ENCODE measurements around the gene RAD51B.
"Not testable (repeated sequence)": the region's sequence is repeated elsewhere in the genome, so short reads cannot be mapped to it uniquely, and the experiment has no call there.

The RAD51B gene

DNA sequence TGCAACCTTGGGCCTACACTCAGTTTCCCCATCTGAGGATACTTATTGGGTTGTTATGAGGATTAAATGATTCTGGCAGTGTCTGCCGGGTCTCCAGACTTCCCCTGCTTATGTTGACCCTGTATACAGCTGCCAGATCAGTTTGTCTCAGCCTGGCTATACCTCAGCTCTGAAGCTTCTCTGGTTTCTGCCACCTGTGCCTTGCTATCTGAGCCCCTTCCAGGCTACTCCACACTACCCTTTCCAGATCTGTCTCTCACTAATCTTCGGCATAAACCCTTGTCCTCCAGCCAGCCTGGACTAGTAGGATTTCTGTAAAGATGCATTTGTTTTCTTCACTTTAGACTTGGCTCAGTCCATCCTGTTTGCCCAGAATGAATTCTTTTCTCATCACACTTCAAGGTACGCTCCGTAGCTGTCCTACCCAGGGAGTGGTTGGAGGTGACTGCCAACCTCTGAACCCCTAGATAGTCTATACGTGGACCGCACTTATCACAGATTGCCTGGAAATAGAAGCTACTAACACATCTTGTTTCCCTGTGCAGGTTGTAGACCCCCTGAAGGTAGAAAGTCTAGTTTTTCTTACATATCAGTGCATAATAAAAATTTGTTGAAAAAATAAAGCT lies 422.4 kb downstream of the RAD51B start:
- DNase-seq, result no peak

DNA sequence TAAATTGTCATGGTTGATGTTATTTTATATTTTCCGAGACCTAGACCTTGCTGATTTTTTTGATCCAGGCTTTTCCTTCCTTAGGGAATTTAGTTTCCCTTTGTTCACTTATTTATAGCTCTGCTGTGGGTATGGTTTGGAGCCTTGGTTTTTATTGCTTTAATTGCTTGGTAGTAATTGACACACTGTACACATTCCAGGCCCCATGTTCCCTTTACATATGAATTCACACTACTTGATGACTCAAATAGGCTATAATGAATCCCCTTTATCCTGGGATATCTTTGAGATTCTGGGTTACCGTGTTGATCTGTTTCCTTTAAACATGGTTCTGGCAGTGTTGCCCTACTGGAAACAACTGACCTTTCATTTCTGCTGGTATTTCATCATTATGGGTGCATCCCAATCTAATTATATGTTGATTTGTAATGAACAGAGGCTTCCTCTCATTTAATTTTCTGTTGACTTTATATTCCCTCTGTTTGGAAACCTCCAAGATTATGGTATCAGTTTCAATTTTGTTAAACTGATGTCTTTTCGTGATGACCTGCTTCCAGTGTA lies 424.0 kb downstream of the RAD51B start:
- DNase-seq, result no peak

GRCh38 chr14:68244262-68244980 lies 424.8 kb downstream of the RAD51B start:
- no peak for DNase-seq

DNA sequence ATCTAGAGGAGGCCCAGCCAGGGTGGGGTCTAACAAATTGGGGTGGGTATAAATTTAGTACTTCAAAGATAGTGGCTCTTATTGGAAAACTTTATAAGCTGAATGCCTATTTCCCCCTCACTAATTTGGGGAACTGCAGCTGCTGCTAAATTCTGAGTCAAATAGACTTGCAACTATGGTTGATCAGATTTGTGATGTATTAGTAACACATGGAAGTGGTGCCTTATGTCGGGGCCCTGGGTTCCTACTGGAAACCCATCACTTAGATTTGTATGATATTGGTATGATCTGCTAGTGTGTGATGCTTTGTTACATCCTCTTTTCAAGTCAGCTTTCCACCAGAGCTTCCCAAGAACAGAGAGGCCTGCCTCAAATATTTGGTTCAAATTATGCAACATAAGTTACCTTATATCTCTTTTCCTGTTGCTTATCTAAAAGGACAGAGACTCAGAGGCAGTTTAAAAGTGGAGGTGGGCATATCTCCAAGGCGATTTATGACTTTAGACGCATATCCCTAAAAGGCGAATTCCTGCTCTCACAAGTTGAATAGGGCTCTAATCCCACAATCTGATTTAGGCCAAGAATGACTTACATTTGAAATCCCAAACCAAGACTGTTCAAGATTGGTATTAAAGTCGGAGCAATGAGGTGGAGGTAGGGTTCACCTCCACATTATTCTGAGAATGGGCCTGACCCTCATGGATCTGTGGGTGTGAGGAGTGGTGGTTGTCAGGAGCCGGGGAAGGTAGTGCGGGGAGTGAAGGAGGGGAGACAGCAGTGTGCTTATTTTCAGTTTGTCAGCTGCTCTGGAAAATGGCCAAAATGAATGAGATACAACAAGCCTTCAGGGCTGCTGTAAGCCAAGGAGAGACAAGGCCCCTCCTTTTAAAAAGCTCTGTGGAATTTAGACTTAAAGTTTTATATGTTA lies 425.8 kb downstream of the RAD51B start:
- no peak for DNase-seq

GRCh38 chr14:68246074-68246785 lies 426.7 kb downstream of the RAD51B start:
- no peak for DNase-seq

GRCh38 chr14:68246786-68247105 lies 427.2 kb downstream of the RAD51B start:
- DNase-seq, result no peak

GRCh38 chr14:68247274-68247673 lies 427.7 kb downstream of the RAD51B start:
- DNase-seq, result no peak

DNA sequence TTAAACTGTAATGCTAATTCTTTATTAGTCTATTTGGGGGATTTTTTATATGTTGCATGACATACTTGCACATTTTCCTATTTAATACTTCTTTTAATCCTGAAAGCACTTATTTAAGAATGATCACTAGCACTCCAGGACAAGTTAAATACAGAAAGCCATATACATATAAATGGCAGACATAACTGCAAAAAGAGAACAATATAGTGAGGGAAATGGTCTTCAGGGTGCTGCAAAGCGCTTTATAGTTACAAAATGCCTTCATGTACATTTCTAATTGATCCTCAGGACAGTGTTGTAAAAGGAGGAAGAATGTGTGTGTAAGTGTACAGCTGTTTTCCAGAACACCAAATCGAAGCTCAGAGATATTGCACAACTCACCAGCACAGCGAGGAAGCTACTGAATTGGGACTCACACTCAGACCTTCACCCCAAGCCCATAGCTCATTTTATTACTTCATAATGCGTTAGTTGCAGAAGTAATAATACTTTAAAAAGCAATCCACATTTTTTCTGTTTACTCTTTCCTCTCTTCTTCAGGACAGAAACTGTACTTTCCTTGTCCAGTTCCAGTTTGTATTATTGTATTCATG lies 428.2 kb downstream of the RAD51B start:
- DNase-seq, result no peak

- no peak for DNase-seq
These were observed 429.1 kb downstream of the RAD51B start for GRCh38 chr14:68248481-68249255.

GRCh38 chr14:68249661-68250451 lies 430.3 kb downstream of the RAD51B start:
- no peak for DNase-seq

- DNase-seq, result no peak
These were observed 431.6 kb downstream of the RAD51B start for GRCh38 chr14:68250927-68251768.

GRCh38 chr14:68251769-68252100 lies 432.2 kb downstream of the RAD51B start:
- no peak for DNase-seq

DNA sequence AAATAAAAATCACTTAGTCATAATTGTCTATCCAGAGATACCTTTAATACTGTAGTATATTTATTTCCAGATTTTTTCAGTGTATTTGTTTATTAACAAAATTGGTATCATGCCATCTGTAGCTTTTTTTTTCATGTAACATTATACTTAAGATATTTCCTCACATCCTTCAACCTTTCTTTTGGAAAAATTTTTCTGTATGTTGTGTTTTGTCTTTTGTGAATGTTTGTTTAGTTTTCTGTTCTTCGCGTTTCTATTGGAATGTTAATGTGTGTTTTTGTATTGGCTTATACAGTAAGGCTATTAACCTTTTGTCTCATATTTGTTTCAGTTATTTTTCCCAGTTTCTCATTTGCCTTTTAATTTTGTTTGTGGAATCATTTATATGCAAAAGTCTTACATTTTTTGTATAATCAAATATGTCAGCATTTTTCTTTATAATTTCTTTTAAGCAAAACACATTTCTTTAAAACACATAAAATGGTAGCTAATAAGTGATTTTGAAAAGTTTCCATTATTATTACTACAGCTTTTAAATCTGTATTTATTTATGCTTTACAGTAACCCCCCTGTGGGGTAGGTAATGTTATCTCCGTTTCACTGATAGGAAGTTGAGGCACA lies 433.7 kb downstream of the RAD51B start:
- no peak for DNase-seq

GRCh38 chr14:68253878-68254528 lies 434.4 kb downstream of the RAD51B start:
- no peak for DNase-seq

GRCh38 chr14:68254669-68255527 lies 435.3 kb downstream of the RAD51B start:
- no peak for DNase-seq

GRCh38 chr14:68255693-68256178 lies 436.2 kb downstream of the RAD51B start:
- DNase-seq, result no peak

- peak; percentile 13 for DNase-seq
These were observed 438.4 kb downstream of the RAD51B start for GRCh38 chr14:68257969-68258368.

- not testable (repeated sequence) for DNase-seq
These were observed 439.4 kb downstream of the RAD51B start for GRCh38 chr14:68258995-68259394.

Measured in stimulated activated CD4-positive, alpha-beta T cell treated with anti-CD3 and anti-CD28 coated beads, Interleukin-1b, Interleukin-23, amount 100 ng/mL, for 48 hours (primary cell).